Liver (tissue), 3 donors: ENCODE results near the gene AMOTL1.

Source experiments
- FOXA1 ChIP-seq: IDR thresholded peaks from 2 replicates; pipeline ENCODE4 v1.6.1; 2016; ENCODE audit warnings: antibody characterized with exemption
- GABPA ChIP-seq, 2 donors: IDR thresholded peaks in 1 of 2; conservative IDR thresholded peaks in 1 of 2; 2 replicates each; pipeline ENCODE4 v1.6.1; 2016; ENCODE audit warnings: antibody characterized with exemption in 2 of 2, mild to moderate bottlenecking in 1 of 2, moderate library complexity in 1 of 2
- JUND ChIP-seq, 2 donors: IDR thresholded peaks; 2 replicates each; pipeline ENCODE4 v1.6.1; 2016; ENCODE audit warnings: antibody characterized with exemption in 2 of 2
- NR2F2 ChIP-seq: IDR thresholded peaks from 2 replicates; pipeline ENCODE4 v1.6.1; 2016; ENCODE audit warnings: antibody characterized with exemption
- RXRA ChIP-seq, 2 donors: IDR thresholded peaks; 2 replicates each; pipeline ENCODE4 v1.6.1; 2017 to 2018; ENCODE audit warnings: antibody characterized with exemption in 2 of 2, mild to moderate bottlenecking in 1 of 2
- TAF1 ChIP-seq: conservative IDR thresholded peaks from 2 replicates; pipeline ENCODE4 v1.6.1; 2016; ENCODE audit warnings: antibody characterized with exemption, mild to moderate bottlenecking
- TF ChIP-seq, protein P1 (sequence below): fragments of 150-350 bp; IDR thresholded peaks from 2 replicates; pipeline ENCODE4 v1.5.1; 2017; ENCODE audit warnings: improper control_type of control experiment, low read depth, low read length; ENCODE audit not compliant: missing input control
- TF ChIP-seq, protein P2 (sequence below): IDR thresholded peaks from 2 replicates; pipeline ENCODE4 v1.6.1; 2016; ENCODE audit warnings: antibody characterized with exemption
- TF ChIP-seq, protein P3 (sequence below): IDR thresholded peaks from 2 replicates; pipeline ENCODE4 v1.6.1; 2016; ENCODE audit warnings: antibody characterized with exemption
- donor health status: healthy.
- donor health status: healthy.

DNA sequence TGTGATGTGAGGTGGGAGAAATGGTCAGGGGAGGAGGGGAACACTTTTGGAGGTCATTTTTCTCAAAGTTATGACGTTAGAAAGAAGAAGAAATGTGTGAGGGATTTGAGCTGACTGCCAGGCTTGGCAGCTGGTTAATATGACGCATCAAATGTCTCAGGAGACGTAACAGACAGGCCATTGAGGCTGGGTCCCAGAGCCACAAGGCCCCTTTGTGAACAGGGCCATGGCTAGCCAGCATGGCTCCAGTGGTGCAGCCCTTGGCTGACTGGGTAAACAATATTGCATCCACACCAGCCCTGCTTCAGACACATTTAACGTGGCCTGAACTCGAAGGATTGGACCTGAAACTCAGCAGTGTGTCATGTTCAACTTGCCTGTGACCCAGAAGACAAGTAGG is 34.3 kb downstream of the AMOTL1 start:
- TF ChIP-seq, protein P1, sequence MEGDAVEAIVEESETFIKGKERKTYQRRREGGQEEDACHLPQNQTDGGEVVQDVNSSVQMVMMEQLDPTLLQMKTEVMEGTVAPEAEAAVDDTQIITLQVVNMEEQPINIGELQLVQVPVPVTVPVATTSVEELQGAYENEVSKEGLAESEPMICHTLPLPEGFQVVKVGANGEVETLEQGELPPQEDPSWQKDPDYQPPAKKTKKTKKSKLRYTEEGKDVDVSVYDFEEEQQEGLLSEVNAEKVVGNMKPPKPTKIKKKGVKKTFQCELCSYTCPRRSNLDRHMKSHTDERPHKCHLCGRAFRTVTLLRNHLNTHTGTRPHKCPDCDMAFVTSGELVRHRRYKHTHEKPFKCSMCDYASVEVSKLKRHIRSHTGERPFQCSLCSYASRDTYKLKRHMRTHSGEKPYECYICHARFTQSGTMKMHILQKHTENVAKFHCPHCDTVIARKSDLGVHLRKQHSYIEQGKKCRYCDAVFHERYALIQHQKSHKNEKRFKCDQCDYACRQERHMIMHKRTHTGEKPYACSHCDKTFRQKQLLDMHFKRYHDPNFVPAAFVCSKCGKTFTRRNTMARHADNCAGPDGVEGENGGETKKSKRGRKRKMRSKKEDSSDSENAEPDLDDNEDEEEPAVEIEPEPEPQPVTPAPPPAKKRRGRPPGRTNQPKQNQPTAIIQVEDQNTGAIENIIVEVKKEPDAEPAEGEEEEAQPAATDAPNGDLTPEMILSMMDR, result no peak
- TF ChIP-seq, protein P2, sequence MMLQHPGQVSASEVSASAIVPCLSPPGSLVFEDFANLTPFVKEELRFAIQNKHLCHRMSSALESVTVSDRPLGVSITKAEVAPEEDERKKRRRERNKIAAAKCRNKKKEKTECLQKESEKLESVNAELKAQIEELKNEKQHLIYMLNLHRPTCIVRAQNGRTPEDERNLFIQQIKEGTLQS, result no peak
- TF ChIP-seq NR2F2, result no peak
- no peak for TF ChIP-seq JUND (IDR thresholded peaks at IDR 0.05)
- TF ChIP-seq, protein P3, sequence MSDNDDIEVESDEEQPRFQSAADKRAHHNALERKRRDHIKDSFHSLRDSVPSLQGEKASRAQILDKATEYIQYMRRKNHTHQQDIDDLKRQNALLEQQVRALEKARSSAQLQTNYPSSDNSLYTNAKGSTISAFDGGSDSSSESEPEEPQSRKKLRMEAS, result no peak
- TF ChIP-seq TAF1, result no peak
- no peak for TF ChIP-seq RXRA (IDR thresholded peaks at IDR 0.05)
- no peak for TF ChIP-seq GABPA (IDR thresholded peaks at IDR 0.05 in 1 of 2, conservative IDR thresholded peaks at IDR 0.05 in 1 of 2)
- no peak for TF ChIP-seq FOXA1
